Inflammatory macrophage (primary cell): ENCODE data around the gene ZNF865.
A peak's percentile ranks its signal among the peaks of the same experiment; 100 is the strongest.

Experiments used
- DNase-seq, 2 donors: peaks; one replicate each; pipeline ENCODE4 v3.0.0-alpha.2; 2020 to 2022

The ZNF865 gene

GRCh38 chr19:55609326-55609725 is 3.9 kb downstream of the ZNF865 start:
- no peak for DNase-seq

GRCh38 chr19:55611300-55611982 is 6.0 kb downstream of the ZNF865 start:
- no peak for DNase-seq

GRCh38 chr19:55611983-55612645 is 6.7 kb downstream of the ZNF865 start:
- no peak for DNase-seq

- DNase-seq: no peak
These were observed 7.9 kb downstream of the ZNF865 start for GRCh38 chr19:55613396-55613795.

GRCh38 chr19:55613930-55614710 is 8.7 kb downstream of the ZNF865 start:
- no peak for DNase-seq

GRCh38 chr19:55614711-55615542 is 9.5 kb downstream of the ZNF865 start:
- no peak for DNase-seq

GRCh38 chr19:55615543-55616394 is 10.3 kb downstream of the ZNF865 start:
- DNase-seq: no peak

GRCh38 chr19:55616395-55616875 is 11.0 kb downstream of the ZNF865 start:
- DNase-seq: no peak

GRCh38 chr19:55617426-55617825 is 12.0 kb downstream of the ZNF865 start:
- no peak for DNase-seq

- no peak for DNase-seq
These were observed 13.0 kb downstream of the ZNF865 start for GRCh38 chr19:55618426-55618825.

- DNase-seq: peak; percentile 29 to 77
These were observed 13.8 kb downstream of the ZNF865 start for GRCh38 chr19:55619286-55619685.

- DNase-seq: peak; percentile 67 to 76
These were observed 15.2 kb downstream of the ZNF865 start for GRCh38 chr19:55620410-55621204.

GRCh38 chr19:55621205-55621672 is 15.8 kb downstream of the ZNF865 start:
- no peak for DNase-seq

GRCh38 chr19:55621673-55622231 is 16.3 kb downstream of the ZNF865 start:
- no peak for DNase-seq

GRCh38 chr19:55622242-55622969 is 17.0 kb downstream of the ZNF865 start:
- no peak for DNase-seq

- DNase-seq: no peak
These were observed 17.7 kb downstream of the ZNF865 start for GRCh38 chr19:55623130-55623529.

GRCh38 chr19:55623561-55623960 is 18.1 kb downstream of the ZNF865 start:
- DNase-seq: no peak

GRCh38 chr19:55624109-55625003 is 18.9 kb downstream of the ZNF865 start, which contains the start of gene ZNF784:
Gene ZNF784, minus strand, starts transcription at chr19:55624566. Its CDS starts 5 bp downstream, at chr19:55624561.
- DNase-seq: peak; percentile 93 to 96
